GM18861 (cell line): ENCODE measurements around the gene CYTIP.

Experiments
- ATAC-seq: cut with Tn5 transposase; IDR thresholded peaks from one replicate; pipeline ENCODE4 v1.9.1; 2021; ENCODE audit not compliant: unreplicated experiment

The CYTIP gene

GRCh38 chr2:157465554-157465953 lies 21.7 kb upstream of the CYTIP start:
- ATAC-seq, result no peak

DNA sequence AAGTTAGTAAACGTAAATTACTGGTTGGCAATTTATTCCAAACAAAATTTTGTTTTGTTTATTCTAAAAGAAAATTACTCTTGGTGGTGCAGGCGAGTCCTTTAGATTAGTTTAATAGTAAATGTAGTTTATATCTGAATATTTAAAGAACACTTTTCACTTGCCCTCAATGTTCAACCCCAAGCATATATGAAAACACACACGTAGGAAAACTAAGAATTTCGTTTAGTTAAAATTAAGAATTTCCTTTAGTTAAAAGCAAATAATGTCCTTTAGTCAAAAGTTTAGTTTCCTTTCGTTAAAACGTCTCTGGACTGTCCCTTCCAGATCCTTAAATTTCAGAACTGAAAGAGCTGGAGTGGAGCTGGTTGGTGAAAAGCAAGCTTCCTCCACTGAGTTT lies 19.1 kb upstream of the CYTIP start:
- no peak for ATAC-seq

DNA sequence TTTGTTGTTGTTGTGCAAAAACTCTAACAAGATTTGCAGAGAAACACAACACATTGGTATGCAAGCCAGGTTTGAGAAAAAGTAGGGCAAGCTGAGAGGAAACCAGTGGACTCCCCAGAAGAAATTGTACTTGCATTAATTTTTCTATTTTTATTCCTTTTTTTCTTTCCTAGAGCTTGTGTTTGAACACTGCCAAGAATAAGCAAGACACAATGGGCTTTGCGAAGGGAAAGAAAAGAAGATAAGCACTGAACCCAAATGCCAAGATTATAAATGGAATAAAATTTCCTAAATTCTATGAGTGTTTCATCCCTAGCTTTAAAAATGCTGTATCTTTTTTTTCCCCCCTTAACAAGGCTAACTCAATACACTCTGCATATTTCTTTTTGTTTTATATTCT lies 17.0 kb upstream of the CYTIP start:
- ATAC-seq, result no peak

GRCh38 chr2:157460384-157460837 lies 16.5 kb upstream of the CYTIP start:
- ATAC-seq, result no peak

DNA sequence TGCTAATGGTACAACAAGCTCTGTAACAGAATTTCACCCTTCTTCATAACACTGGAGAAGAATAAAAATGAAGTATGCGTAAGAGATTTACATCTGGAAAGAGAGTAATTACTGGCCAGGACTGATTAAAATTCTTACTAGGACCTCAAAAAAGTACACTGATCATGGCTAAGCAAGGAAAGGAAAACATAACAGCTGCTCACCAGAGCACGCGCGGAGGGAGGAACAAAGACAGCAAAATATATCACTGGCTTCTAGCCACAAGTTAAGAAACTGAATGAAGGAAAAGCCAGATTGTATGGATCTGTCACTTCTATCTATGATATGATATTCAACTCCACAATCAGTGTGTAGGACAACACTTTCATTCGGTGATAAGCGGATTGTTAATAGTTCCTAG lies 15.6 kb upstream of the CYTIP start:
- ATAC-seq, result no peak

DNA sequence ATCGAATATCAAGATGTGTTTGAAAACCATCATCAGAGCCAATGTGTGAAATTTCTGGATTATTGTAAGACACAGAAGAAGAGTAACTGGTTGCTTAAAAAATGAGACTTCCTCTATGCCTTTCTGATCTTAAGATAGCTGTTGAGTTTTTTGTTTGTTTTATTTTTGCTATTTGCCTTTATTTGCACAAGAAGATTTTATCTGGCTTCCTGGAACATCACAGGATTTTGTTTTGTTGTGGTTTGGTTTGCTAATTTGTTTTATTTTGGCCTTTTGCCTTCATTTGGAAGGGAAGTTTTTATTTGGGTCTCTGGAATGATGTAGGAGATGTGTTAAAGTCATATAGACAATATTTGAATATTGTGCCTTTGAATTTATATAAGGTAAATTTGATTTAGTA lies 3.9 kb upstream of the CYTIP start:
- no peak for ATAC-seq

DNA sequence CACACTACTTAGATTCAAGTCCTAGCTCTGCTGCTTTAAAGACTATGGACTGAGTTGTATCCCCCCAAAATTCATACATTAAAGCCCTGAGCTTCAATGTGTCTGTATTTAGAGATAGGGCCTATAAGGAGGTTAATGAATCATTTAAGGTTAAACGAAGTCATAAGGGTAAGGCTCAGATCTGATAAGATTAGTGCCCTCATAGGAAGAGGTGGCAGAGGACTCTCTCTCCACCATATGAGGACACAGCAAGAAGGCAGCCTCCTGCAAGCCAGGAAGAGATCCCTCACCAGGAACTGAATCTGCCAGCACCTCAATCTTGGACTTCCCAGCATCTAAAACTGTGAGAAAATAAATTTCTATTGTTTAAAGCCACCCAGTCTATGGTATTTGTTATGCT lies 3.1 kb upstream of the CYTIP start:
- ATAC-seq, result no peak

- ATAC-seq, result peak; percentile 21
Observed at GRCh38 chr2:157444641-157445040, 752 bp upstream of the CYTIP start.

DNA sequence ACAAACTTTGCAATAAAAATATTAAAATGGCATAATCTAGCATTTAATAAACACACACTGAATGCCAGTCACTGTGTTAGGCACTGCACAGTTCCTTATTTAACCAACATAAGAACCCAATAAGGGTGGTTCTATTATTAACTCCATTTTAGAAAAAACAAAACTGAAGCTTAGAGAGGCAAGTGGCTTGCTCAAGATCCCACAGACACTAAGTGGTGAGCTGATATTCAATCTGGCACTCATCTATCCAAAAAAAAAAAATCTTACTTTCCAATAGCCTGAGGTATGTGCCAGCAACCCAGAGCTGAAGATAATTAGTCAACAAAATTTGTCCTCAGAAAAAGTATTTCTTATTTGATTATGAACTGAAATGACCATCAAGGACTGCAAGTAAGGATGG lies 799 bp downstream of the CYTIP start:
- ATAC-seq, result no peak

- ATAC-seq, result no peak
Observed at GRCh38 chr2:157442636-157443035, 1.3 kb downstream of the CYTIP start.

GRCh38 chr2:157442191-157442590 lies 1.7 kb downstream of the CYTIP start:
- ATAC-seq, result no peak

- peak; percentile 27 for ATAC-seq
Observed at GRCh38 chr2:157441072-157441454, 2.8 kb downstream of the CYTIP start.

- ATAC-seq, result no peak
Observed at GRCh38 chr2:157440404-157441071, 3.4 kb downstream of the CYTIP start.

DNA sequence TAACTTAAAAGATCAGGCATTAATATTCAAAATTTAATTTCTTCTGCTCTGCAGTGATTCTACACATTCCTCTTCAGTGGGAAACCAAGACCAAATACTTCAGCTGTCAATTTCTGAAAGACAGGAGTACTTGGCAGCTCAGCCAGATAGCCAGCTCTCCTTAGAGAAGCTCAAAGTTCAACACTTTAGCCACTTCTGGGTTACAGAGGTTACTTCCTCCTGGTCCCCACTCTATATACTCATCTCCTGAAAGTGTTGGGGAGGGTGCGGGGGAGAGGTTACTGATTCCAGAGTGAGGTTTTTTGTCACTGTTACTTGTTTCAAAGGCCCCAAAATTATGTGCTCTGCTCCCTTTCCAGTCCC lies 4.1 kb downstream of the CYTIP start:
- peak; percentile 37 for ATAC-seq

DNA sequence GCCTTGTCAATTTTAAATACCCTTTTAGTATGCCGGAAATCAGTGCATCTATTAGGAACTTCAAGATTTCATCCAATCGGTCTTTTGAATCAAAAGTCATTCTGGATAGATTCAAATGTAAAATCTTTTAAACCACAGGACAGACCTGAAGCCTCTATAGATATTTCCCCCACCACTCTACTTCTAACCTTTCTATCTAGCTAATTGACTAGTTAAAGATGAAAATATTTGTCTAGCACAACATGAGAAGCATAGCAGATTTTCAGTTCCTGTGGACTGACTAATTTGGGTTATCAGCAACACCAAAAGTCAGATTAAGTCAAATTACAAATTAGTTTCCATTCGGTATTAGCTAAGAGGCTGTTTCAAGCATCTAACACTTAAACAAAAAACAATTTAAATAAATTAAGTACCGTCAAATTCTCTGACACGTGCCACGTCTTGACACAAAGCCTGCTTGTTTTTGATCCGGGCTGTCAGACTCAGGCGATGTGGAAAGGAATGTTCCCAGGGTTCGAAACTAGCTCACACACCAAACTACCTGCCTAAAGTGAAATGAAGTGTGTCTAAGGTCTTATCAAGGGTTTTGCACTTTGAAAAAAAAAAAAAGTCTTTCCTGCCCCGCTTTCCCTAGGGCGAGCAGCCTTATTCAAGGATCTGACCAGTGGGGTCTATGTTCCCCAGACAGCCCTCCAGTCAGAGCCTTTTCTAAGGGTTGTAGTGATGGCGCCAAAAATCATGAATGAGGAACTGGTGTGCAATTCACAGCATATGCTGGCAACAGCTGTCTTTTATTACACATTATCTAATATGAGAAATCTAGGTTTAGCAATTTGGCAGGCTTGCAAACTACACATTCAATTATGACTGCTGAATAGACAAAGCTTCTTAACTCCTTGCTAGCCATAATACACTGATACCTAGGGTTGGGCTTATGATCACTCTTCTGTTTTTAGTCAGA lies 4.7 kb downstream of the CYTIP start:
- peak; percentile 14 for ATAC-seq

DNA sequence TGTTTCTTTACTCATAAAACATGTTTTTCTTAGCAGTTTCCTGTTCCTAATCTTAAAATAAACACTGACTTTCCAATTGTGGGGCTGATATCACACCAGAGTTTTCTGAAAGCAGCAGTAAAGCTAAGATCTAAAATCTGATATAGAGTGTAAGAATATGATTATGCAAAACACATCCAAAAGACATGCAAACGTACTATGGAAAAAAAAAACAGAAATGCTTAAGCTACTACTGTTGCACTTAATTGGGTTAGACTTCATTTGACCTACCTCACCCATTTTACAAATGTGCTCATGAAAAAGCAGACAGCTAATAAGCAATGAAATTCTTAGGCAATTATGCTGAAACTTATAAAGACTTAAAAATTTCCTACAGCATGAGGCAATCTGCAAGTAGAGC lies 10.5 kb downstream of the CYTIP start:
- no peak for ATAC-seq

DNA sequence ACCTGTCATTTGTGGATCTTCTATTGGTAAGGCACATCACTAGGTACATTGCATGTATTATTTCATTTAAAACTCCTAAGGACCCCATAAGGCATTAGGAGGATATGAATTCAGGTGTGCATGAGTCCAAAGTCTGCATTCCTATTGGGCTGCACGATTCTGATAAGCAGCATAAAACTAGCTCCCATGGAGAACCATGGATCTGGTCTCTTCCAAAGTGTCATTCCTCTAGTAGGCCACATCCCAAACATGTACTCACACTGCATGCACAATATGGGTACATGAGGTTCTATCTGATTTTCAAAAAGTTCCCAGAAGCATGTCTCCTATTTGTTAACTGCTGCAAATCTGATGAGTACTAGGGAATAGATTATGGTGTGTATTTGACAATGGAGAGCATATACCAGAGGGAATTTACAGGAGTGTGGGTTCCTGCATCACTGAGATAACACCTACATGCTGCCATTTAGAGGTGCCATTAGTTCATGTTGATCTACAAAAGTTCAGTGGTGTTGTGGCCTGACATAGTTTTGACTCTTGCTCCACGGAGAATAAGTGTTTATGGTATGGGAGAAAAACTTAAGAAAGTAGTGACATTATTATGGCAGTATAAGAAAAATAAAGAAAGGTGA lies 11.3 kb downstream of the CYTIP start:
- ATAC-seq, result no peak

DNA sequence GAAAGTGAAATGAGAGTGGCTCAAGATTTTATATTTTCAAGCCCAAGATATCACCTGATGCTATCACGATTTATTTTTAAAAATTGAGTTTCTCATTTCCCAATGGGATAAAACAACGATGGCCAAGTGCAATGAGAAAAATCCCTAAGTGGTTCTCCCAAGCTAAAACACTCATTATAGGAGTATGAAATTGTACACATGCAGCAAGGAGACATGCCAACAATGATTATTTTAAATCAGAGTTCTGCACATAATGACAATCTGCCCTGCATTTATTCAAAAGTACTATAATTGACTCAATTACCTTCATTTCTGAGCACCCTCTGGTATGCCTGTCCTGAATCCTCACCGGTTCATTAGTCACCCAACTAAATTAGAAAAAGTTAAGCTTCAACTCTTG lies 12.7 kb downstream of the CYTIP start:
- ATAC-seq, result no peak

GRCh38 chr2:157428500-157429175 lies 15.3 kb downstream of the CYTIP start:
- ATAC-seq, result no peak

DNA sequence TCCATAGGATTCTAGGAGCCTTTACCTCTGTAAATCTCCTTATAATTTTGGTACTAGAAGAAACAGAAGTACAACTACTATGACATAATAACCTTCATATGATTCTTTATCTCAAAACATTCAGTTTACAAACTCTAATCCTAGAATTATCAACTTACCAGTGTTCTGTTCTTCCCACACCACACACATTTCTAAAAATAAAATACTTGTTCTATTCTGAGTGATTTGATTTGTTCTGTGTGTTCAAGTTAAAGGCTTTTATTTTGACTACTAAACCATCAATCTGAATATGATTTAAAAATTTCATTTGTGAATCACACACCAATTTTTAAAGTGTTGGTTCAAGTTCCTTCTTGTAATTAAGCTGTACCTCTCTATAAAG lies 16.0 kb downstream of the CYTIP start:
- no peak for ATAC-seq
